Effector memory CD8-positive, alpha-beta T cell (primary cell): Measurements from ENCODE around the gene SLC25A2.

Experiments
- ATAC-seq: fragments of 150-1000 bp; cut with Tn5 transposase; replicated peaks from 2 replicates; pipeline ENCODE4 v1.10.0; 2021; ENCODE audit warnings: mild to moderate bottlenecking, moderate library complexity
- DNase-seq, 3 experiments: peaks; one replicate each; pipeline ENCODE4 v3.0.0; 2021
- H3K27ac Mint-ChIP-seq, 2 donors: one replicate each; pipeline ENCODE4 v1.8.0; 2022; ENCODE audit warnings: mild to moderate bottlenecking in 2 of 2, mixed read lengths in 2 of 2, moderate library complexity in 2 of 2
- H3K27me3 Mint-ChIP-seq, 2 donors: one replicate each; pipeline ENCODE4 v1.8.0; 2022; ENCODE audit warnings: mixed read lengths in 2 of 2
- H3K36me3 Mint-ChIP-seq: one replicate; pipeline ENCODE4 v1.8.0; 2022; ENCODE audit warnings: mild to moderate bottlenecking, moderate library complexity, mixed read lengths; ENCODE audit not compliant: insufficient read depth
- H3K4me1 Mint-ChIP-seq, 2 donors: one replicate each; pipeline ENCODE4 v1.8.0; 2022; ENCODE audit warnings: low read depth in 2 of 2, mixed read lengths in 2 of 2
- H3K4me3 Mint-ChIP-seq, 2 donors: one replicate each; pipeline ENCODE4 v1.8.0; 2022; ENCODE audit warnings: mild to moderate bottlenecking in 2 of 2, mixed read lengths in 2 of 2, moderate library complexity in 2 of 2
- H3K9me3 Mint-ChIP-seq, 2 donors: one replicate each; pipeline ENCODE4 v1.8.0; 2022; ENCODE audit warnings: mixed read lengths in 2 of 2

The SLC25A2 gene

GRCh38 chr5:141260458-141261237 lies 43.2 kb downstream of the SLC25A2 start:
- Mint-ChIP-seq H3K4me3 (no peak overlapping the region), H3K27me3 (no peaks in the 10 kb centered on the region), H3K27ac (no peak overlapping the region), H3K4me1 (no peaks in the 10 kb centered on the region), H3K36me3 (no peaks in the 10 kb centered on the region), H3K9me3 (peaks cover 6 to 11% of the 10 kb centered on the region in 2 donors)
- DNase-seq (no peak), ATAC-seq (no peak)

GRCh38 chr5:141258948-141259347 lies 44.9 kb downstream of the SLC25A2 start:
- H3K4me1 Mint-ChIP-seq, result no peaks in the 10 kb centered on the region
- H3K27ac Mint-ChIP-seq, result no peak overlapping the region
- H3K36me3 Mint-ChIP-seq, result no peaks in the 10 kb centered on the region
- no peaks in the 10 kb centered on the region for H3K27me3 Mint-ChIP-seq
- H3K9me3 Mint-ChIP-seq, result peaks cover 6 to 22% of the 10 kb centered on the region in 2 donors
- H3K4me3 Mint-ChIP-seq, result no peak overlapping the region
- DNase-seq, result no peak
- ATAC-seq, result no peak

GRCh38 chr5:141258464-141258863 lies 45.4 kb downstream of the SLC25A2 start:
- Mint-ChIP-seq H3K9me3 (peaks cover 4 to 22% of the 10 kb centered on the region in 2 donors), H3K4me1 (no peaks in the 10 kb centered on the region), H3K4me3 (no peak overlapping the region), H3K27ac (no peak overlapping the region), H3K27me3 (no peaks in the 10 kb centered on the region), H3K36me3 (no peaks in the 10 kb centered on the region)
- DNase-seq, result no peak
- ATAC-seq, result no peak
